ENCODE results near the gene BUB1.
"Not testable (repeated sequence)": the region's sequence is repeated elsewhere in the genome, so short reads cannot be mapped to it uniquely, and the experiment has no call there.

BUB1 gene

DNA sequence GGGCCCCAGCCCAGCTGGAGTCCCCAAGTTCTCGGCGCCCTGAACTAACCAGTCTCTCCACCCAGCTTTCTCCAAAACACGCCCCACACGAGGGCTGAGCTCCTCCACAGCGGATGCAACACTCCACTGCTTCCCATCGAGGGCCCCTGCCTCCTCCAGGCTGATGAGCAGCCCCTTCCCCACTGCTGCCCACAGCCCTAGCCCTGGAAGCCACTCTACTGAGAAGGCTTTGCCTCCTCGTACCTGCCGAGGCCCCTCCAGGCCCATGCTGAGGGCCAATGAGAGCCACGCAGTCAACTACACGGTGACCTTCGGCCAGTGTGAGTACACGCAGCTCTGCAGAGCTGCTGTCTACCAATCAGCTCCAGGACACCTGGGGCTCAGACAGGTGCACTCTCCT is 72.8 kb downstream of the BUB1 start:
- not testable (repeated sequence) for DNase-seq (ENCODE audit: low read depth in 1 of 2, low spot score in 1 of 2)

GRCh38 chr2:110603917-110604591 is 73.8 kb downstream of the BUB1 start:
- not testable (repeated sequence) for DNase-seq (ENCODE audit: low read depth in 1 of 2, low spot score in 1 of 2)

GRCh38 chr2:110602139-110602538 is 75.7 kb downstream of the BUB1 start:
- not testable (repeated sequence) for DNase-seq (ENCODE audit: low read depth in 1 of 2, low spot score in 1 of 2)

DNA sequence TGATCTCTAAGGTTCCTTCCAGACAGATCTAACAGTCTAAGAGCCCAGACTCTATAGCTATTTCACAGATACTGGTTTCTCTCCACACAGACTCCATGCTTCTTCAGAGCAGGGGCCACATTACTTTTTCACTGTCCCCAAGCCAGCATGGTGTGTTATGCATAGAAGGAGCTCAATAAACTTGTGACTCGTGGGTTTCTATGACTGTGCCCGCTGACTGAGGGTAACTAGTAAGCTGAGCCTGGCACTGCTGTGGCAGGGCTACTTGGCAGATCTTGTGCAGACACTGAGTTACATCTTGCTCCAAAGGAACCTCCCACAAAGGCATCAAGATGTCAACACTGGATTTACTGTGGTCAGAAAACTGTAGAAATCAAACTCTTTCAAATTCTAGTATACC is 85.9 kb downstream of the BUB1 start:
- not testable (repeated sequence) for DNase-seq (ENCODE audit: low read depth in 1 of 2, low spot score in 1 of 2)

DNA sequence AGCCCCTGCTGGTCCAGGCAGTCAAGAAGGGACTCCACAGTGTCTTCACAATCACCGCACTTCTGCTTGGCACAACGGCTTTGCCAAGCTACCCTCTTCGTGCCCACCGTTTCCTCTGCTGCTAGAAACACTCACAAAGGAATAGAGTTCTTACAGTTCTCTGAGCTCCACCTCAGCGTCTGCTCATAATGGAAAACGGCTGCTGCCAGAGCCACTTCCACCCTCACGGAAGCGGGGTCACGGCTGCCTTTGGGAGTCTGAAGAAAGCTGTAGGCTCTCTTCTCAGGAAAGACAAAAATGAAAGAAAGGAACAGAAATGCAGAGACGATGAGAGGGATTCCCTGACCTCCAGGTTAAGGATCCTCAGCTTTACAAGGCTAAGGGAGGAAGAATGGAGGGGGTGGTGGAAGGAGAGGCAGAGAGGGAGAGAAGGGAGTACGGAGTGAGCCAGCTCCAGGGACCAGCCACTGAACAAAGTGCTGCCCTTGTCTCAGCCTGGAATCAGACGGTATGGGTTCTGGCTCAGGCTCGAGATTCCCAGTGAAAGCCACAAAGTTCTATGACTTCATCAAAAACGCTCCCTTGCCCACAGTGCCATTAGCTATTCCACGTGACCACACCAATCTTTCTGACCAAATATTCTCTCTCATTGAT is 88.1 kb downstream of the BUB1 start:
- not testable (repeated sequence) for DNase-seq (ENCODE audit: low read depth in 1 of 2, low spot score in 1 of 2)

DNA sequence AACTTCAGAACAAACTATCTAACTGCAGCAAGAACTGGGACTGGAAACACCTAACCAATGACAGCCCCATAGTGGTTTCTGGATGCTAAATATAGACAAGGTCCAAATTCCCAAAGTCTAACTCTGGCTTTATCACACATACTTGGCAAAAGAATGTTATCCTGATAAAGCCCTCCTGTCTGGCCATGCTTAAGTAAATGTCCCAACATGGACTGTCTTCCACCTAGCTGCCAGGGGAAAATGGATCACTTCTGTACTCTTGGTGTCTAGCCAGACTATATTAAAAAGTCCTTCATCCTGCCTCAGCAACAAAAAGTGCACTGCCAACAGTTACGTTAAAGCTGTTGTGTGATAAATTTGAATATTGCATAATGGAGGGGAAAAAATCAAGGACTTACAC is 89.3 kb downstream of the BUB1 start:
- not testable (repeated sequence) for DNase-seq (ENCODE audit: low read depth in 1 of 2, low spot score in 1 of 2)

Measured in activated T-helper 1 cell treated with anti-CD3 and anti-CD28 coated beads, Interleukin-2, amount 50 U/mL, for 16 hours (primary cell).